ENCODE measurements around the gene IMPA2.
"Not testable (repeated sequence)": the region's sequence is repeated elsewhere in the genome, so short reads cannot be mapped to it uniquely, and the experiment has no call there.

The IMPA2 gene

GRCh38 chr18:11981192-11981542 lies at the start of gene IMPA2:
Gene IMPA2 (plus strand): TSS chr18:11981507. CDS start chr18:11981670, 163 bp downstream.
- no peak for ATAC-seq

GRCh38 chr18:11932393-11932792 lies 48.9 kb upstream of the IMPA2 start:
- ATAC-seq: no peak

DNA sequence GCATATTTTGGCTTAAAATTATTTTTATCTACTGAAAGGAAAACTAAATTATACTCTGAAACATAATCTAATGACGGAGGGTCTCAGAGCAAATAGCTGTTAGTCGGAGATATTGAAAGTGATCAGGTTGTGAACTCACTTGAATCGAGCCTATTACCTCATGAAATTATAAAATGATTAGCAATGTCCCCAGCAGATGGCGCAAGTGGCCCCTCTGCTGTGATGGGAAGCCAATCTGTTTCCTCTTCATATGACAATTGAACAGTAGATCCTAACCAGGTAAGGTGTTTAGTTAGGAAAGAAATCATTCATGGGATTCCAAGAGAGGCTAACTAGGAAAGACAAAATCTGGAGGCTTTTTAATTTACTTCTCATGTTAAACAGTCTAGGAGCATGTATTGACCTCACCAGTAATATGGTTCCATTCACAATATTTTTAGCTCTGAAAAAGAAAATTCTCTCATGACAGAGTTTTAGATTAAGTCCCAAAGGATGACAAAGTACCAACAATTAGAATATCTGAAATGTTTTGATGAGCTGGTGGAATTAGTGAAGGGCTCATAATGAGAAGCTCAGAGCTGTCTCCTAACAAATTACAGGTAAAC lies 43.3 kb upstream of the IMPA2 start:
- peak; percentile 48 to 73 for ATAC-seq

DNA sequence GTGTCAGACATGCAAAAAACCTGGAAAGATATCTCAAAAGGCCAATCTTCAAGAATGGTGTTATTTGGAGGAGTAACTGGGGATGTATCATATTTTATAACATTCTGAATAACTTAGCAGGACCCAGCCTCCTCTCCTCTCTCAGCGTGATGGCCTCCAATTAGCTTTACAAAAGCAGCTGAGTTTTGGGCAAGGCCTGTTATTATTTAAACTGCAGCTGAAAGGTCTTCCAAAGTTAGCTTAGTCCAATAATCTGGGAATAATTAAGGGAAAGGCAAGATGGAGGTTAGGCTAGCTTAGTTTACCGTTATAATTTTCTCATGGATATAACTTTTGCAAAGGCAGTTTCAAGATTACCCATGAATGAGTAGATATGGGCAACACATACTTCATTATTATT lies 40.4 kb upstream of the IMPA2 start:
- no peak for ATAC-seq

DNA sequence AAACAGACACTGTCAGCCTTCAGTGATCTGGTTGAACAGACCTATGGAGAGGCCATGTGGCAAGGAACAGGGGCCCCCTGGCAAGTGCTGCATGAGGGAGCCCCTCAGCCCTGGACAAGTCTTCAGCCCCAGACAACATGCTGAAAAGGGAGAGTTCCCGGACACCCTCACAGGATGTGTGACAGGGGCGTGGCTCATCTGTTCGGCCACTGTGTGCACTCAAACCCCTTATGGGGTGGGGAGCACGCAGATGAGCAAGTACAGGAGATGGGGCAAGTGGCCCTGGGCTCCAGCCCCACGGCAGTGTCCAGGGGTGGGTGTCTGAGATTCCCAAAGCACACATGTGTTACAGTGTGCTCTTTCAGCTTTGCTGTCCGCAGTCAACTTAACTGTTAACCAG lies 37.8 kb upstream of the IMPA2 start:
- no peak for ATAC-seq

- ATAC-seq: no peak
Measured at GRCh38 chr18:11944252-11944651, 37.1 kb upstream of the IMPA2 start.

DNA sequence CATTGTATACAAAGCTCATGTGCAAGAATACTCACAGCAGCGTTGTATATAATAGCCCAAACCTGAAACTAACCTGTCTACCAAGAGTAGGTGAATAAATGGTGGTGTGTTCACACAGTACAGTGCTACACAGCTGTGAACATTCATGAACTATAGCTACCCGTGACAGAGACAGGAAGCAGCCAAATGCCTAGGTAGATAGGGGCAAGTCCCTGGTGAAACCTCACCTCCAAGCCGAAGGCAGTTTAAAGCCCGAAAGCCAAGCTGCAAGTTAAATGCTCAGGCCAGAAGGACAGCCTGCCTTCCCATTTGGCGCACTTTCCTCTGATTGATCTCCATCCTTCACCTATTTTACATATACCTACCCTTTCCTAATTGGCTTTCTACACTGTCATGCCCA lies 36.5 kb upstream of the IMPA2 start:
- ATAC-seq: no peak

- not testable (repeated sequence) for ATAC-seq
Measured at GRCh38 chr18:11945834-11946659, 35.3 kb upstream of the IMPA2 start.

DNA sequence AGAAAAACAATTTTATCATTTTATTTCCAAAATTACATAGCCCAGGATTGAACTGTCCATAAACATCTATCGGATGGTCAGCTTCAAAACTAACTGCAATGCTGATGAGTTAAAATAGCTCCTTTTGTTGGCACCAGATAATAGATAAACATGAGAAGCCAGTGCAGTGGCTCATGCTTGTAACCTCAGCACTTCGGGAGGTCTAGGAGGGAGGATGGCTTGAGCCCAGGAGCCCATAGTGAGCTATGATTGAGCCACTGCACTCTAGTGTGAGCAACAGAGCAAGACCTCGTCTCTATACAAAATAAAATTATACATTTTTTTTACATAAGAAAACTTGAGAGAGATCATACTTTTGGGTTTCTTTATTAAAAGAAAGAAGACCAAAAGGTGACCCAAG lies 34.6 kb upstream of the IMPA2 start:
- no peak for ATAC-seq

GRCh38 chr18:11947214-11948191 lies 33.8 kb upstream of the IMPA2 start:
- peak; percentile 93 to 94 for ATAC-seq

DNA sequence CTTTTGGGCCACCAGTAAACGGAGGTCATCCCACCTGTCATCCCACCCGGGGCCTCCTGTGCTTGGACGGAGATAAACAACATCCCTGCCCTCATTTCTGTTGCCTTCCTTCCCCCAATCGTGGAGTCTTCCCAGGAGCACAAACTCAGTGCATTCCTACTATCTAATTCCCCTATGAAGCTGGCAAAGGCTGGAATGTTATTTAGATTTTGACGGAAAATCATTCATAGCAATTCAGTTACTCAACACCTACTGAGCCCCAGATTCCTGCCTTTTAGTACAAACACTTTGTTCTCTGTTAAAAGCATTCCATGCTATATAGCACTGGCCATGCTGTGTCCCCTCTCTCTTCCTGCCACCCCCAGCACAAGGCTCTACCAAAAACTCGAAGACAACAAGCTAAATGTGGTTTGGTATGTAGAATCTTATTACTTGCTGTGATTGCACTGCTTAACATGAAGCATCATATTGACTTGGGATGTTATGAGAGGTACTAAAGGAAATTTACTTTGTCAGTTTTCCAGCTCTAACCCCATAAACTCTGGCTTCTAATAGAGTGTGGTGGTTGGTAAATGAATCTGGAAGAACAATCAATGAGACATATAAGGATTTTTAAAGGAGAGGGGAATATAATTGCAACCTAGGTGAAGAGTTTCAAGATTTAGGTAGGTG lies 32.3 kb upstream of the IMPA2 start:
- ATAC-seq: no peak

- no peak for ATAC-seq
Measured at GRCh38 chr18:11950824-11951223, 30.5 kb upstream of the IMPA2 start.

DNA sequence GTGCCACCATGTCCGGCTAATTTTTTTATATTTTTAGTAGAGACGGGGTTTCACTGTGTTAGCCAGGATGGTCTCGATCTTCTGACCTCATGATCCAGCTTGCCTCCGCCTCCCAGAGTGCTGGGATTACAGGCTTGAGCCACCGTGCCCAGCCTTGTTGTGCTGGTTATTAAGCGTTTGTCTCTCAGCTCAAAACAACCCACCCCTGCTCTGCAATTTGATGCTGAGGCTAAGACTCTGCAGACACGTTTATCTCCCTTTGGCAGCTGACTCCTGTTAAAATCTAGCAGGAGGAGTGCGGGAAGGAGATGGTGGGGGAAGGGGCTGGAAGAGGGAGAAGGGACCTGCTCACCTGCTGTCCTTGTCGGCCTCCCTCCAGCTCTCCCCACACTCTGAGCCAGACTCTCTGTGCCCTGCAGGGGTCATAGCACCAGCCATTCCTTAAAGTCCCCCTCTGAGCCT lies 29.9 kb upstream of the IMPA2 start:
- no peak for ATAC-seq

- peak; percentile 13 to 33 for ATAC-seq
Measured at GRCh38 chr18:11953113-11953512, 28.2 kb upstream of the IMPA2 start.

GRCh38 chr18:11955239-11956029 lies 25.9 kb upstream of the IMPA2 start:
- ATAC-seq: no peak

DNA sequence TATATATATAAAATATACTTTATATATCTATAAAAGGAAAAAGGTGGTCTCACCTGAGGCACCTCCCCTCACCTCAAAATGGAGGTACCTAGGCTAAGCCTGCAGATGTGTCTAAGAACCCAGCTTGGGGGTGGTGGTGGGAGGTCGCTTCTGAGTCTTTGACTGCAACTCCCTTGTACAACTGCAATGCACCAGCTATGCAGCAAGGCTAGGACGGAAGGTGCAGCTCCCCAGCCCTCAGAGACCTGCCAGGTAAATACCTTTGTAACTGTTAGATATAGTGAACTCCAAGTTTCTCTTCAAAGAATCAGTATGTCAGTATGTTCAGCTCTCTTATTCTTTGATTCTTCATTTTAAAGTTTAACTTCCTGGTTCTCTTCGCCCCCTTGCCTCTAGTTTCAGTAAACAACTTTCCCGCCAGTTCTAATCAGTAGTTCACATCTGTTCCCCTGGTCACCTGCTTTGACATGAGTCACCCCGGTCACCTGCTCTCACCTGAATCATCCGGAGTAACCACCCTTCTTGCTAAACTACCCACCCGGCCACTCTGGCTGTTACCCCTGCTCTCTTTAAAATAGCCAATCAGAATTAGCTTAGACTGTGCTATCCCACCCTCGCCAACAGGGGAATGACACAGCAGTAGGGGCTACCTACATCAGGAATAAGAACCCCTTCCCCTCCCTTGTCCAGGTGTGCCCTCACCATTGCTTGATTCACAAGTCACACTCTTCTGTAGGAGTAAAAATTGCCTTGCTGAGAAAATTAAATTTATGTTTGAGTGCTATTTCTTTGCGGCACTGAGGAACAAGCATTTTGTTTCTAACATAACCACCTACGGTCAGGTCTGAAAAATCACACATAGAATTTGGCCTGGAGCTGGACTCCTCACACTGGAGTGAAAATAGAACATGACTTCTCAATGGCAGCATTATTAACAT lies 24.7 kb upstream of the IMPA2 start:
- no peak for ATAC-seq

GRCh38 chr18:11957636-11958035 lies 23.7 kb upstream of the IMPA2 start:
- ATAC-seq: no peak

DNA sequence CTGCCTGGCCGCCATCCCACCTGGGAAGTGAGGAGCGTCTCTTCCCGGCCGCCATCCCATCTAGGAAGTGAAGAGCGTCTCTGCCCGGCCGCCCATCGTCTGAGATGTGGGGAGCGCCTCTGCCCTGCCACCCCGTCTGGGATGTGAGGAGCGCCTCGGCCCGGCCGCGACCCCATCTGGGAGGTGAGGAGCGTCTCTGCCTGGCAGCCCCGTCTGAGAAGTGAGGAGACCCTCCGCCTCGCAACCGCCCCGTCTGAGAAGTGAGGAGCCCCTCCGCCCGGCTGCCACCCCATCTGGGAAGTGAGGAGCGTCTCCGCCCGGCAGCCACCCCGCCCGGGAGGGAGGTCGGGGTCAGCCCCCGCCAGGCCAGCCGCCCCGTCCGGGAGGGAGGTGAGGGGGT lies 21.7 kb upstream of the IMPA2 start:
- ATAC-seq: not testable (repeated sequence)

DNA sequence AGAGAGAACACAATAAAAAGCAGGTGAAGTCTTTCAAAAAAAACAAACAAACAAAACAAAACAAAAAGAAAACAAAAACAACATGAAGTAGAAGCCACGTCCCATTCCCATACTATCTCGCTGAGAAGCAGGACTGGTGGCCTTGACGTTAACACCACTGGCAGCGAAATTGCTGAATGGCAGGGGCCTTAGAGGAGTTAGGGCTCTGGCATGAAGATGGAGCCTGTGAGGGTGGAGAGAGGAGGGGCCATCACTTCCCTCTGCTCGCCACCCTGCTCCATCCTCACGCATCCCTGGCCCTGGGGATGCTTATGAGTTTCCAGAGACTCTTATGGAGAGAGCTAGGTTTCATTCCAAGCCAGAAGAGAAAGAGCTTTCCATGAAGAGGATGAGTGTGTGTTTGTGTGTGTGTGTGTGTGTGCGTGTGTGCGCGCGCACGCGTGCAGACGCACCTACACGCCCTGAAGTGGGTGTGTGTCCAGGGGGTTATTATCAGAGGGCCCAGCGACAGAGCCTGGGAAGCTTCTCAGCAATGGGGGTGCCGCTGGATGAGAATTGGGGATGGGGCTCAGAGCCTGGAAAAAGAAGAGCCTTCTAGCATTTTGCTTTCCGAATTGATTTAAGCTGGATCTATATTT lies 20.4 kb upstream of the IMPA2 start:
- no peak for ATAC-seq

DNA sequence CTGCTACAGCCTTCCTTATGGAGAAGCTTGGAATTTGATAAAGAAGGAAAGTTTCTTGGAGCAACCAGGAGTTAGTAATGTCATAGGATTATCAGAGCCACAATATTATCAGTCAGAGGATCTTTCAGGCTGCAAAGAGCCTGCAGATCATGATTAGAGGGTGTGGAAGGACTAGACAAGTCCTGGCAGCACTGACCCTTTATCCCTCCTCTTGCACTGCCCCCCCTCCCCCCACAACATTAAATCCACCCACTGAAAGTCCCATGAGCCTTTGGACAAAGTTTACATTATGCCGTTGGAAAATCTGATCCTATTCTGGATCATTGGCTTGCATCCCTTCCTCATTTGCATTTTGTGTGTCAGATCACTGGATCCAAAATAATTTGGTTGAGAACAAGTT lies 18.7 kb upstream of the IMPA2 start:
- ATAC-seq: no peak
